Breast epithelium (tissue), 4 donors: Measurements from ENCODE around the gene TFB1M. TPM values are rescaled to one million over a fixed set of nuclear protein-coding genes. Genes with fewer than 3 reads are reported as not detected.

ENCODE experiments used
- DNase-seq, 2 donors: peaks; one replicate each; pipeline ENCODE4 v3.0.0-alpha.2; 2019; ENCODE audit warnings: low spot score in 2 of 2
- H3K27ac ChIP-seq, 2 donors: fragments of 200-600 bp; sonication (generic) in 1 of 2; one replicate each; pipeline ENCODE4 v1.5.1; 2016 to 2019; ENCODE audit warnings: mild to moderate bottlenecking in 1 of 2
- H3K27me3 ChIP-seq, 2 donors: fragments of 200-600 bp; sonication (generic) in 1 of 2; one replicate each; pipeline versions ENCODE4 v1.5.1 to v1.6.0; 2017 to 2019; ENCODE audit warnings: control low read depth in 1 of 2, mild to moderate bottlenecking in 1 of 2
- H3K36me3 ChIP-seq: fragments of 200-600 bp; one replicate; pipeline ENCODE4 v1.5.1; 2019
- H3K4me1 ChIP-seq, 2 donors: fragments of 200-600 bp; sonication (generic); one replicate each; pipeline ENCODE4 v1.5.1; 2016 to 2019; ENCODE audit warnings: control low read depth in 1 of 2
- H3K4me3 ChIP-seq, 3 donors: fragments of 200-600 bp; sonication (generic); 1 replicate in 2 of 3; 2 replicates in 1 of 3; pipeline ENCODE4 v1.5.1; 2016 to 2019; ENCODE audit warnings: mild to moderate bottlenecking in 3 of 3, moderate library complexity in 2 of 3
- H3K9me3 ChIP-seq, 2 donors: fragments of 200-600 bp; sonication (generic) in 1 of 2; one replicate each; pipeline ENCODE4 v1.5.1; 2016 to 2019; ENCODE audit warnings: control low read depth in 1 of 2
- POLR2A ChIP-seq: fragments of 450-650 bp; IDR thresholded peaks from one replicate; pipeline ENCODE4 v1.6.1; 2016; ENCODE audit warnings: antibody characterized with exemption, mild to moderate bottlenecking, moderate library complexity
- POLR2AphosphoS5 ChIP-seq, 3 donors: sonication (generic); formaldehyde crosslinking; IDR thresholded peaks; one replicate each; pipeline ENCODE4 v1.6.1; 2017; ENCODE audit warnings: antibody characterized with exemption in 3 of 3
- intact Hi-C: fragments of 100-400 bp; cut with DNase I; formaldehyde crosslinking; loops from one replicate; pipeline ENCODE4 v1.15.1; 2023; ENCODE audit warnings: low total_unique reads
- total RNA-seq, 3 donors: library from RNA; depleted of rRNA; stranded (reverse); fragments of >200 nt; gene quantifications; one replicate each; pipeline ENCODE4 v1.1.0, GENCODE V29; 2016
- TF ChIP-seq, protein P1 (sequence below), 3 donors: fragments of 450-650 bp; IDR thresholded peaks; one replicate each; pipeline ENCODE4 v1.5.1; 2016 to 2017; ENCODE audit warnings: antibody characterized with exemption in 3 of 3, mild to moderate bottlenecking in 3 of 3, moderate library complexity in 3 of 3

TFB1M gene
- total RNA-seq, 3 donors from 2014 or later = 9.9 to 28.5 (median 18.4) TPM

DNA sequence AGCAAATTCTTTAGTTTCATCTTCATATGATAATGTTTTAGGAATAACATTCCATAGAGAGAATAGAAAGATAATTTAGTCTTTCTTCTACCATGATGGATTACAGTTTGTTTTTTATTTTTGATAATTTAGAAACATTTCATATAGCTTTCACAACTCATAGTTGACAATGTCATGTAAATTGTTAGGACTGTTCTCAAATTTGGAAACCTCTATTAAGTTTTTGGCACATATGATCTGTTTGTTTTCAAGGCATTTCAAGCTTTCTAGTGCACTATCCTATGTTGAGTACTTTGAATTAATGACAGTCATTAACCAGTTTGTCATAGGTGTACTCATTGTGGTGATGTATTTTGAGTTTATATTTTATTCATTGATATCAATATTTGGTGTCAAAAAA is 10.7 kb upstream of the TFB1M start:
- Histone ChIP-seq H3K27me3 (no peaks in the 10 kb centered on the region), H3K9me3 (no peaks in the 10 kb centered on the region), H3K36me3 (peaks cover 5% of the 10 kb centered on the region), H3K27ac (no peak overlapping the region), H3K4me3 (no peak overlapping the region), H3K4me1 (no peaks in the 10 kb centered on the region)
- TF ChIP-seq POLR2A (no peak), POLR2AphosphoS5 (IDR thresholded peaks at IDR 0.05) (no peak)
- TF ChIP-seq, protein P1, sequence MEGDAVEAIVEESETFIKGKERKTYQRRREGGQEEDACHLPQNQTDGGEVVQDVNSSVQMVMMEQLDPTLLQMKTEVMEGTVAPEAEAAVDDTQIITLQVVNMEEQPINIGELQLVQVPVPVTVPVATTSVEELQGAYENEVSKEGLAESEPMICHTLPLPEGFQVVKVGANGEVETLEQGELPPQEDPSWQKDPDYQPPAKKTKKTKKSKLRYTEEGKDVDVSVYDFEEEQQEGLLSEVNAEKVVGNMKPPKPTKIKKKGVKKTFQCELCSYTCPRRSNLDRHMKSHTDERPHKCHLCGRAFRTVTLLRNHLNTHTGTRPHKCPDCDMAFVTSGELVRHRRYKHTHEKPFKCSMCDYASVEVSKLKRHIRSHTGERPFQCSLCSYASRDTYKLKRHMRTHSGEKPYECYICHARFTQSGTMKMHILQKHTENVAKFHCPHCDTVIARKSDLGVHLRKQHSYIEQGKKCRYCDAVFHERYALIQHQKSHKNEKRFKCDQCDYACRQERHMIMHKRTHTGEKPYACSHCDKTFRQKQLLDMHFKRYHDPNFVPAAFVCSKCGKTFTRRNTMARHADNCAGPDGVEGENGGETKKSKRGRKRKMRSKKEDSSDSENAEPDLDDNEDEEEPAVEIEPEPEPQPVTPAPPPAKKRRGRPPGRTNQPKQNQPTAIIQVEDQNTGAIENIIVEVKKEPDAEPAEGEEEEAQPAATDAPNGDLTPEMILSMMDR (IDR thresholded peaks at IDR 0.05) = no peak
- DNase-seq = no peak
- intact Hi-C loops = no loop called here

DNA sequence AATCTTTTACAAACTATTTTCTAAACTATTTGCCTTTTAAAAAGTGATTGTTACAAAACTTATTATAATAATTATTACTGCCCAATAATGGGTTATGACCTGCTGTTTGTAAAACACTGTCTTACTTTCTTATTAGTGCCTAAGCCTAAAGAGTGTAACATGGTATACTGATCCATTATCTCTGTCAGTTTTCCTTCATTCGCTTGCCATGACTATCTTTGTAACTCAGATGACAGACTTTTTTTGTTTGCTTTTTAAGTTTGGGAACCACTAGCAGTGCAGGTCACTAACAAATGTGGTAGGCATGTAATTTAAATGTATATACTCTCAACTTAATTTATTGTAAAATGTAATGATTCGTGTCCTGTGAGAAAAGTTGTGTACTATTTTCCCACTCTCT is 9.9 kb upstream of the TFB1M start:
- Histone ChIP-seq H3K4me3 (no peak overlapping the region), H3K27me3 (no peaks in the 10 kb centered on the region), H3K9me3 (no peaks in the 10 kb centered on the region), H3K36me3 (peaks cover 5% of the 10 kb centered on the region), H3K4me1 (no peaks in the 10 kb centered on the region), H3K27ac (no peak overlapping the region)
- TF ChIP-seq POLR2A = no peak
- TF ChIP-seq, protein P1 (IDR thresholded peaks at IDR 0.05) = no peak
- TF ChIP-seq POLR2AphosphoS5 (IDR thresholded peaks at IDR 0.05) = no peak
- intact Hi-C loops = no loop called here
- DNase-seq = no peak

DNA sequence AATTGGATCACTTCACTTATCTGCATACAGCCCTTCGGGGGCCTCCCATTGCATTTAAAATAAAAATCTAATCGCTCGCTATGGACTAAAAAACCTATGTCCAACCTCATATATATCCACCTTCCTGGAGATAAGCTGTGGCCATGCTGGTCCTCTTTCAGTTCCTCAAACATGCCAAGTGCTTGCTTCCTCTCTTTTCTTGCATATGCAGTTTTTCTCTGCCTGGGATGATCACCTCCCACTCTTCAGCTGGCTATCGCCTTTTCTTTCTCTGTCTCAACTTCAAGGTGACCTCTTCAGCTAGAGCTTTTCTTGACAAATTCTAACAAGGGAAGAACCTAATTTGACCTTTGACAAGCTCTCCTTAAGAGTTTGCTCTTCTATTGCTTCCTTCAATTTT is 5.6 kb upstream of the TFB1M start:
- H3K4me1 ChIP-seq = no peaks in the 10 kb centered on the region
- H3K4me3 ChIP-seq = no peak overlapping the region
- H3K36me3 ChIP-seq = no peaks in the 10 kb centered on the region
- H3K27ac ChIP-seq = no peak overlapping the region
- no peaks in the 10 kb centered on the region for H3K9me3 ChIP-seq
- TF ChIP-seq, protein P1 (IDR thresholded peaks at IDR 0.05) = no peak
- no peak for TF ChIP-seq POLR2AphosphoS5 (IDR thresholded peaks at IDR 0.05)
- no peak for TF ChIP-seq POLR2A
- DNase-seq = no peak
- no peaks in the 10 kb centered on the region for H3K27me3 ChIP-seq
- intact Hi-C loops = no loop called here

DNA sequence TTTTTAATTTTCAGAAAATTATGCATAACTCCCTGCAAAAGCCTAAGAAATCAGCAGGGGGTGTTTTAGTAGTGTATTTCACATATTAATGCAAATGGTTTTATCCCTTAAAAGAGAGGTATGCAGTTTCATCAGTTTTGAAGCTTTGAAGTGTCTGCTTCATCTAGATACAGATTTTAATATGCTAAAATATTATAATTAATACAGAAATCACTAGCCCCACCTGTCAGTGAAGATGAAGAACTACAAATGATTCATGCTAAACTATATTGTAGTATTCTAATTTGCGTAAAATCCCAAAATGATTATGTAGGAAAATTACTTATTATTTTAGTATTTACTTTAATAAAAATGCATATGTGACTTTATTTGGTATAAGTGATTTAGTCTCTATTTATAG is 2.9 kb upstream of the TFB1M start:
- no peak for TF ChIP-seq POLR2AphosphoS5 (IDR thresholded peaks at IDR 0.05)
- TF ChIP-seq, protein P1 (IDR thresholded peaks at IDR 0.05) = no peak
- TF ChIP-seq POLR2A = no peak
- Histone ChIP-seq H3K4me3 (no peak overlapping the region), H3K27ac (no peak overlapping the region), H3K36me3 (no peaks in the 10 kb centered on the region), H3K9me3 (no peaks in the 10 kb centered on the region), H3K4me1 (no peaks in the 10 kb centered on the region), H3K27me3 (no peaks in the 10 kb centered on the region)
- intact Hi-C loops = no loop called here
- DNase-seq = no peak

DNA sequence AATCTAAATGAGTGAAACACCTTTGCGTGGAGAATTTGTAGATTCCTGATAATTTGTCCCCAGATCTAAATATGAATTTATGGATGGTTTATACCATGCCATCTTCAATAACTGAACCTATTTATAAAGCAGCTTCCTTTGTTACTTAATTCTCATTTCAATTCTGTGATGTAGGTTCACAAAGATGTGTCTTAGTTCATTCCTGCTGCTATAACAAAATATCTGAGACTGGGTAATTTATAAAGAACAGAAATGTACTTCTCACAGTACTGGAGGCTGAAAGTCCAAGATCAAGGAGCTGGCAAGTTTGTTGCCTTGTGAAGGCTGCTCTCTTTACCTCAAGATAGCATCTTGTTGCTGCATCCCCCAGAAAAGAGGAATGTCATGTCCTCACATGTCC is 2.1 kb upstream of the TFB1M start:
- no peaks in the 10 kb centered on the region for H3K27me3 ChIP-seq

More for the DNA sequence above, 2.1 kb upstream of the TFB1M start:
- no peaks in the 10 kb centered on the region for H3K36me3 ChIP-seq
- DNase-seq = no peak
- H3K9me3 ChIP-seq = no peaks in the 10 kb centered on the region
- H3K27ac ChIP-seq = no peak overlapping the region
- no peaks in the 10 kb centered on the region for H3K4me1 ChIP-seq
- no peak for TF ChIP-seq POLR2A
- TF ChIP-seq, protein P1 (IDR thresholded peaks at IDR 0.05) = no peak
- no peak for TF ChIP-seq POLR2AphosphoS5 (IDR thresholded peaks at IDR 0.05)
- no peak overlapping the region for H3K4me3 ChIP-seq
- intact Hi-C loops = no loop called here
